Kidney (tissue), 14 donors: Measurements from ENCODE around the gene STAG2. TPM values are rescaled to one million over a fixed set of nuclear protein-coding genes. Genes with fewer than 3 reads are reported as not detected.

Source experiments
- DNase-seq, 5 donors: peaks; one replicate each; pipeline ENCODE4 v3.0.0-alpha.2; 2013 to 2020
- FAIRE-seq: peaks from 2 replicates; lab custom pipeline; 2012; peaks lifted over from hg19 to GRCh38; lab: Jason Lieb, UNC
- H3K27ac ChIP-seq, 2 donors: one replicate each; pipeline ENCODE4 v1.7.0; 2013; ENCODE audit warnings: low read depth in 2 of 2, low read length in 2 of 2, inconsistent platforms in 1 of 2
- H3K27me3 ChIP-seq: one replicate; pipeline ENCODE4 v1.7.1; 2013; ENCODE audit warnings: low read length, inconsistent platforms; ENCODE audit not compliant: control insufficient read depth, insufficient read depth
- H3K36me3 ChIP-seq, 3 donors: one replicate each; pipeline versions ENCODE4 v1.7.0 to v1.7.1; 2013; ENCODE audit warnings: low read length in 3 of 3, control low read depth in 1 of 3, inconsistent platforms in 1 of 3; ENCODE audit not compliant: insufficient read depth in 3 of 3, control insufficient read depth in 2 of 3
- H3K4me1 ChIP-seq, 3 donors: one replicate each; pipeline versions ENCODE4 v1.7.0 to v1.7.1; 2013; ENCODE audit warnings: low read length in 3 of 3, inconsistent platforms in 1 of 3, low read depth in 1 of 3; ENCODE audit not compliant: control insufficient read depth in 2 of 3, insufficient read depth in 2 of 3
- H3K4me3 ChIP-seq, 3 donors: one replicate each; pipeline versions ENCODE4 v1.7.0 to v1.8.1; 2013; ENCODE audit warnings: low read length in 3 of 3, control low read depth in 1 of 3, inconsistent platforms in 1 of 3
- H3K9ac ChIP-seq, 3 donors: one replicate each; pipeline versions ENCODE4 v1.7.0 to v1.7.1; 2013; ENCODE audit warnings: low read length in 3 of 3, control low read depth in 1 of 3, inconsistent platforms in 1 of 3
- H3K9me3 ChIP-seq, 3 donors: one replicate each; pipeline versions ENCODE4 v1.7.0 to v1.7.1; 2013; ENCODE audit warnings: low read length in 3 of 3, control low read depth in 1 of 3, inconsistent platforms in 1 of 3; ENCODE audit not compliant: control insufficient read depth in 2 of 3, insufficient read depth in 1 of 3
- CTCF ChIP-seq: IDR thresholded peaks from 3 replicates; pipeline ENCODE4 v1.5.1; 2012; ENCODE audit warnings: mild to moderate bottlenecking, moderate library complexity, borderline replicate concordance; ENCODE audit not compliant: insufficient read depth; ENCODE audit errors: extremely low read depth
- intact Hi-C: fragments of 100-400 bp; cut with DNase I; formaldehyde crosslinking; loops from one replicate; pipeline ENCODE4 v1.11.1; 2022
- polyA plus RNA-seq: library from polyadenylated mRNA; stranded (reverse); fragments of 350-450 nt; fragmentation: Illumina TruSeq; extraction: RNeasy Lipid Tissue Mini Kit (QIAGEN cat#74804); gene quantifications from one replicate; pipeline ENCODE4 v1.2.3, GENCODE V29; 2014; ENCODE audit warnings: low read depth, low replicate concordance; ENCODE audit not compliant: insufficient read depth
- total RNA-seq: library from RNA; stranded (reverse); fragmentation: NEBNext Ultra II Directional; extraction: Animal tissue kit (Norgen Biotek cat#: 25700); gene quantifications from one replicate; pipeline ENCODE4 v1.2.1, GENCODE V29; 2021
- donor health status: control.
- donor health status: control.
- donor health status: control.
- donor health status: control.
- donor health status: control.
- donor health status: DM: yes; HTN: yes; CAD: no.
- donor health status: Normal renal cell carcinoma (clear cell type).

STAG2 gene
- total and polyA plus RNA-seq, 2 donors from 2014 or later, result 18.2 to 66.0 TPM

- no peaks in the 10 kb centered on the region for H3K36me3 ChIP-seq
- peak overlapping the region; percentile 81 to 99 (median 93) for H3K9ac ChIP-seq
- H3K4me1 ChIP-seq, result no peaks in the 10 kb centered on the region
- TF ChIP-seq CTCF, result no peak
- no peaks in the 10 kb centered on the region for H3K27me3 ChIP-seq
- DNase-seq (peak; percentile 92 to 96 (median 94)), FAIRE-seq (peak; percentile 67)
- H3K4me3 ChIP-seq, result peak overlapping the region; percentile 77 to 94 (median 85)
- H3K27ac ChIP-seq, result peak overlapping the region; percentile 98 to 99
- H3K9me3 ChIP-seq, result no peaks in the 10 kb centered on the region
- intact Hi-C loops, result no loop called here
Observed at GRCh38 chrX:123962794-123963373, 1.4 kb downstream of the STAG2 start.

- no peak for DNase-seq
- TF ChIP-seq CTCF, result no peak
- intact Hi-C loops, result no loop called here
- Histone ChIP-seq H3K4me1 (no peaks in the 10 kb centered on the region), H3K27ac (peak overlapping the region in 1 of 2 donors; percentile 47), H3K9ac (peak overlapping the region in 1 of 3 donors; percentile 99), H3K27me3 (no peaks in the 10 kb centered on the region), H3K4me3 (peak overlapping the region in 2 of 3 donors; percentile 77 to 85), H3K9me3 (no peaks in the 10 kb centered on the region), H3K36me3 (no peaks in the 10 kb centered on the region)
- FAIRE-seq, result no peak
Observed at GRCh38 chrX:123964156-123964834, 2.8 kb downstream of the STAG2 start.

- Histone ChIP-seq H3K9me3 (no peaks in the 10 kb centered on the region), H3K36me3 (no peaks in the 10 kb centered on the region), H3K27me3 (no peaks in the 10 kb centered on the region), H3K9ac (no peak overlapping the region), H3K4me3 (no peak overlapping the region), H3K4me1 (no peaks in the 10 kb centered on the region), H3K27ac (no peak overlapping the region)
- DNase-seq, result no peak
- intact Hi-C loops, result no loop called here
- no peak for TF ChIP-seq CTCF
- no peak for FAIRE-seq
Observed at GRCh38 chrX:123965712-123966111, 4.2 kb downstream of the STAG2 start.
